ENCODE results near the gene ACTL8. TPM values are rescaled to one million over a fixed set of nuclear protein-coding genes. Genes with fewer than 3 reads are reported as not detected.

The ACTL8 gene
- total RNA-seq, 1 experiment from 2014 or later = 0.20 TPM

- DNase-seq (ENCODE audit: low spot score) = no peak
These were observed 89.2 kb downstream of the ACTL8 start for GRCh38 chr1:17844185-17844826.

DNA sequence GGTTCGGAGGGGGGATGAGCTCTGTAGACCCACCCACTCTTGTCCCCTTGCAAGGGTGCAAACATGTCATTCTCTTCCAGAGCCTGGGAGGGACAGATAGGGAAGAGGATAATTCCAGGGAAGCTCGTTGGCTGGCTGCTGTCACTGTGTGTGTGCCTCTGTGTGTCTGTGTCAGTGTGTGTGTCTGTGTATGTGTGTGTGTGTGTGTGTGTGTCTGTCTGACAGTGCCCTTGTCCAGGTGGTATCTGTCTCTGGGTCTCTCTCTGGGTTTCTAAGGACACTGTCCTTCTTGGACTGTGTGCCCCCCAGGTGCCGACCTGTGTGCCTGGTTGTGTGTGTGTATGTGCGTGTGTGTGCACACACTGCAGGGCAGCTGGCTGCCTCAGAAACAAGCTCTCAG, 90.5 kb downstream of the ACTL8 start:
- DNase-seq (ENCODE audit: low spot score) = no peak

GRCh38 chr1:17846341-17846740, 91.2 kb downstream of the ACTL8 start:
- DNase-seq (ENCODE audit: low spot score) = no peak

DNA sequence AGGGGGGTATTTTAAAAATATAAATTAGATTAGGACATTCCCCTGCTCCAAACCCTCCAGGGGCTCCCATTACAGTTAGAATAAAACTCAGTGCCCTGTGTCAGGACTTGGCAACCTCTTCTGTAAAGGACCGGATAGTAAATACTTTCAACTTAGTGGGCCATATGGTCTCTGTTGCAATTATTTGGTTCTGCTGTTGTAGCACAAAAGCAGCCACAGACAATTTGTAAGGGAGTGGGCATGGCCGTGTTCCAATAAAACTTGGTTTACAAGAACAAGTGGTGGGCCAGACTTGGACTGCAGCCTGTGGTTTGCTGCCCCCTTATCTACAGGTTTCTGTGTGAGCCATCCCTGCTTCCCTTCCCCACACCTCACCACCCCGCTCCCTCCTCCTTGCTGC, 92.0 kb downstream of the ACTL8 start:
- DNase-seq (ENCODE audit: low spot score) = no peak

GRCh38 chr1:17849216-17849615, 94.1 kb downstream of the ACTL8 start:
- DNase-seq (ENCODE audit: low spot score) = no peak

DNA sequence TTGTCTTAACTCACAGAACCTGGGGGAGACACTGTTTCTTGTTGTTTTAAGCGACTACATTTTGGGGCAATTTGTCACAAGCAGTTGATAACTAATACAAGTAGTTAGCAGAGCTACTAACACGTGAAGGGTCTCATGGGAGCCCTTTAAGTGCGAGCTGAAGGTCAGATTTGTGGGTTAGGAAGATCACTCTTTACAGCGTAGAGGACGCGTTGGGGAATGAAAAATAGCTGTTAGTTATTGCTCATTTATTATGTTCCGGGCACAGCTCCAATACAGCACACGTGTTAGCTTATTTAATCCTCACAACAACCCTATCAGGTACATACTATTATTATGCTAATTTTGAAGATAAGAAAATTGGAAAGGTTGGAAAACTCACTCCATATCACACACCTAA, 95.9 kb downstream of the ACTL8 start:
- no peak for DNase-seq (ENCODE audit: low spot score)

DNA sequence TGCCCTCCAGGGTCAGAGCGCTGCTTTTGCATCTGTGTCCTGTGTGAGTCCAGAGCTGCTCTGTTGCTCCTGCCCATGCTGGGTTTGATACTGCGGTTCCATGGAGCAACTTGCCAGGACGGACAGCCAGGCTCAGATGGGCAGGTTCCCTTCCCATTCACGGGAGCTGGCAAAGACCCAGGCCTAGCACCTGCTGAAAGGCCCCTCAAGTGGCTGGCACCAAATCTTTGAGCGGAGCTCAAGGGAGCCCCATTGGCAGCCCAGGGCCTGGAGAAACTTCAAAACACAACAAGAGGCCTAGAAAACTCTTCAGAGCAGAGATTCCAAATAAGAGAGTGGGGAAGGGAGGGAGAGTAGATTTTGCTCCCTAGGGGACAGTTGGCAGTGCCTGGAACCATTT, 97.2 kb downstream of the ACTL8 start:
- no peak for DNase-seq (ENCODE audit: low spot score)

DNA sequence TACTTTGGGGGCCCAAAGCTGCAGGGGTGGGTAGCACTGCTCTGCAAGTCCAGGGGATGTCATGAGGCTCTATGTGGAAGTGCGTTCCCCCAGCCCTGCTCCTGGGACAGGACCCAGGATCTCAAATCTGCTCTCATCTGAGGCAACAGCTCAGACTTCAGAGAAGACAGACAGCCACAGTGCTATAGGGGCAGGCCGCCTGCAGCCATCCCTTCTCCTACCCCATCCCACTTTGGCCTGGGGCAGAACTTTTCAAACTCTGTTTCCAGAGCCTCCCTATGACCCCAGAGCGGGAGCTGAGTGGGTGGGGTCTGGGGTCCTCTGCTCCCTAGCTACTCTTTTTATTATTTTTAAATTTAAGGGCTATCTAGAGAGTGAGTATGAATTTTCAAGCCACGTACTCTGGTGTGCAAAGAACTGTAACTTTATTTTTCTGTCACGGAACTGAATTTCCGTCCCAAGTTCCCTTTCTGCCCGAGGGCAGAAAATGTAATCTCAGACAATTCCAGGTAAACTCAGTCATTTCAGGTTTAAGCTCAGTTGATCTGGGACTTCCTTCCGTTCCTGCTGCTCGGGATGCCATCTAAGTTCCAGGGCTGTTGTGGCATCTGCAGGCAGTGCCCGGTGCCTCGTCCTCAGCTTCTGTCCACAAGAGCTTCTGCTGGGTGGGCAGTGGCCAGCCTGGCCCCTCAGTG, 98.3 kb downstream of the ACTL8 start:
- DNase-seq (ENCODE audit: low spot score) = no peak

DNA sequence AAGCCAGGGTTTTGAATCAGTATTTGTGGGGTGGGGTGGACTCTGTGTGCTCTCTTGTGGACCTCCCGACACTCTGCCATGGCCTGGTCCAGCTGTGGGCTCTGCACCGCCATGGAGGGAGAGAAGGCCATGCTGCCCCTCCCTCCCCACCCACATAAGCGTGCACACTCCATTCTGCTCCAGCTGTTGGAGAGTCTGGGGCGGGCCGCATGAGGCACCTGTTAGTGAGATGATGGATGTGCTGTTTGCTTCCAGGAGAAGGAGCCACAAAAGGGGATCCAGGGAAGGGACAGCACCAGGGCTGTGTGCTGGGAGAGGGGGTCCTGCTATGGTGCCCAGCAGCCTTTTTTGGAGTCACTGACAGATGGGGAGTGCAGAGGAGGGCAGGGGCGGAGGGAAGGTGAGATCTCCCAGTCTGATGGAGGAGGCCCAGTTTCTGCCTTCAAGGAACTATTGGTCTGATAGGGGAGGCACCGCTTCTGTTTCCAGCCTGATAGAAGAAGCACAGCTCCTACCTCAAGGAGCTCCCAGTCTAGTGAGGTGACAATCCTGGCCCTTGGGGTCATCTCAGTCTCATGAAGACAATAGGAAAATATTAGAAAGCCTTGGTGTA, 101.5 kb downstream of the ACTL8 start:
- DNase-seq (ENCODE audit: low spot score) = no peak

- no peak for DNase-seq (ENCODE audit: low spot score)
These were observed 102.0 kb downstream of the ACTL8 start for GRCh38 chr1:17857109-17857499.

DNA sequence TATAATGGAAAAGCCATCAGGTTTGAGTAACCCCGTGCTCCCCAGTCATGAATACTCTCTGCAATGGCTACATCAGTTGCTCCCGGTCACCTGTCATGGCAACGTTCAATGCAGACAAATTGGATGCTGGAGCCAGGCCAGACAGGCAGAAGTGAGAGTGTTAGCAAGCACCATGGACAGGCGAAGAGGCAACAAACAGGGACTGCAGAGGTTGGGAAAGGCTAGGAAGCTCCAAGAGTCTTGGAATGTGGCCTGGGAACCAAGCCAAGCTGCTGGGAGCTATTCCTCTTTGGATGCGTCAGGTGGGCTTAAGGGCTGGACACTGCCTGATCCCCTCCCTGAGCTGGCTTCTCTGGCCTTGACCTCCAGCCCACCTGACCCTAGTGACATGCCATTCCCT, 102.9 kb downstream of the ACTL8 start:
- no peak for DNase-seq (ENCODE audit: low spot score)

- DNase-seq (ENCODE audit: low spot score) = no peak
These were observed 105.7 kb downstream of the ACTL8 start for GRCh38 chr1:17860812-17861211.

- DNase-seq (ENCODE audit: low spot score) = no peak
These were observed 106.6 kb downstream of the ACTL8 start for GRCh38 chr1:17861685-17862084.

DNA sequence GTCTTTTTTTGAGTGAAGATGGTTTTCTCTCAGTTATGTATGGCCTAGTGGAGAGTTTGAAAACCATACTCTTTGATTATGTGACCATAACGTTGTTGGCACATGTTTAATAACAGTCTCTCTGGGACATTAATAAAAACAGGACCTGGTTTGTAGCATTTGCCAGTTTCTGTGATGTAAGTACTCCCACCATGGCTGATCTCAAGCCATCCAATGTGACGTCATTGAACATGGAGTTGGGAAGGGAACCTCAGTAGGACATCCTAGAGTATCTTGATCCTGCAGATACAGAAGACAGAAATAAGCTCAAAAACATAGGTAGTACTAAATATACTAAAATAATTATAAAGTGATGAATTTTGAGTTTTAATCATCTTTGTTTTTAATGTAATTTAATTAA, 107.0 kb downstream of the ACTL8 start:
- DNase-seq (ENCODE audit: low spot score) = no peak

DNA sequence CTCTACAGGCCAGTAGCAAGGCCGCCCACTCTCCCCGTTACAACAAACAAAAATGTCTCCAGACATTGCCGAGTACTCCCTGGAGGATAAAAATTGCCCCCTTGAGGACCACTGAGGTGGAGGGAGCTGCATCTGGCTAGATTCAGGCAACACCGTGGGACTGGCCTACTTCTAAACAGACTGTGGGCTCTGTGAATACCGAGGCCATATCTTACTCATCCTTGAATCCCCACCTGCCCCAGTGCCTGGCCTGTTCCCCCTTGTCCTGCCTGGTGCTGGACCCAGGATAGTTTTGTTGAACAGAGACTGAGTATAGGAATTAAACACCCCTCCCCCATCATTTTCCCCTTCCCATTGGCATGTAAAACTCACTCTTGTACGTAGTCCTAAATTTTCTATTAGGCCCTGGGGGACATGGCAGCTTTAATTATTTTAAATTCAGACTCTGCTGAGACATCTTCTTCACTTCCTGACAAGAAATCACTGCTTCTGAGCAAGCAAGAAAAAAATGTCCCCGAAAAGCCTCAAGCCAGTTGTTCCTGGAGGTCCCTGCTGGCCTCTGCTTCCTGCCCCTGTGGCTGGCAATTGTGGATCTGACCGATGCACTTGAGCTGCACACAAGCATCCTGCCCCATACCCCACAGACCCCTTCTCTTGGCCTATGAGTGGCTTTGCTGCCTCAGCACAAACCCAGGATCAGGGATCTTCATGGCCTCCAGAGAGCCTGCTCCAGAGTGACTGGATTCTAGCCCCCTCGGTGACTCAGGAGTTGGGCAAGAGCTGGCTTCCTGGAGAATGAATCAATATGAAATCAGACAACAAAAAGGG, 111.0 kb downstream of the ACTL8 start:
- DNase-seq (ENCODE audit: low spot score) = no peak

DNA sequence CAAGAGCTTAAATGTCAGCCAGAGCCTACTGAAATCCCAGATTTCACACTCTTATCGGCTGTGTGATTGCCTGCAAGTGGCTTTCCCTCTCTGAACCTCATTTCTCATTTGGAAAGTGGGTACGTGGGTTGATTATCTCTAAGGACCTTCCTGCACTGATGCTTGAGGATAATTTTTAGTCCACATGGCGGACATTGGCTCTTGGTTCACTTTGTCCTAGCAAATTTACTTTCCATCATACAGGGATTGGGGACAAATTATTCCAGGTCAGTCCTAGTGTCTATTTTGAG, 111.6 kb downstream of the ACTL8 start:
- DNase-seq (ENCODE audit: low spot score) = no peak

DNA sequence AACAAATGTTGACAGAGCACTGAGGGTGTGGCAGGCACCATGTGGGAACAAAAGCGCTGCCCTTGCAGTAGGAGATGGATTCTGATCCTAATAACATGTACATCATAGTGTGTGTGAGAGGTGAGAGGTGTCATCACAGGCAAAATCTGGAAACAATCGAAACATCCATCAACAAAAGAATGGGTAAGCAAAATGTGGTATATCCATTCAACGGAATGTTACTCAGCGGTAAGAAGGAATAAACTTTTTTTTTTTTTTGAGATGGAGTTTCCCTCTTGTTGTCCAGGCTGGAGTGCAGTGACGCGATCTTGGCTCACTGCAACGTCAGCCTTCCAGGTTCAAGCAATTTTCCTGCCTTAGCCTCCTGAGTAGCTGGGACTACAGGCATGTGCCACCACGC, 112.3 kb downstream of the ACTL8 start:
- no peak for DNase-seq (ENCODE audit: low spot score)

DNA sequence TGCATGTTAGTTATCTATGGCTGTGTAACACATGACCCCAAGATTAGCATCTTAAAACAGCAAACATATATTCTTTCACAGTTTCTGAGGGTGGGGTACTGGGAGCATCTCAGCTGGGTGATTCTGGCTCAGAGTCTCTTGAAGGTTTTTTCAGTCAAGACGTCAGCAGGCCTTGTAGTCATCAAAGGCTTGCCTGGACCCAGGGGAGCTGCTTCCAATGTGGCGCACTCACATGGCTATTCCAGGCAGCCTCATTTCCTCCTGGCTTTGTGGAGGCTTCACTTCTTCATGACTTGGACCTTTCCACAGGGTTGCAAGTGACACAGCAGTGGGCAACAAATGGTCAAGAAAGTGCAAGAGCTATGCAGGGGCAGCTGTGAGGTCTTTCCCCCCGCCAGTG, 114.7 kb downstream of the ACTL8 start:
- DNase-seq (ENCODE audit: low spot score) = no peak

GRCh38 chr1:17870679-17871078, 115.5 kb downstream of the ACTL8 start:
- DNase-seq (ENCODE audit: low spot score) = no peak

GRCh38 chr1:17873007-17873675, 118.0 kb downstream of the ACTL8 start:
- no peak for DNase-seq (ENCODE audit: low spot score)

- no peak for DNase-seq (ENCODE audit: low spot score)
These were observed 119.1 kb downstream of the ACTL8 start for GRCh38 chr1:17874231-17874630.

DNA sequence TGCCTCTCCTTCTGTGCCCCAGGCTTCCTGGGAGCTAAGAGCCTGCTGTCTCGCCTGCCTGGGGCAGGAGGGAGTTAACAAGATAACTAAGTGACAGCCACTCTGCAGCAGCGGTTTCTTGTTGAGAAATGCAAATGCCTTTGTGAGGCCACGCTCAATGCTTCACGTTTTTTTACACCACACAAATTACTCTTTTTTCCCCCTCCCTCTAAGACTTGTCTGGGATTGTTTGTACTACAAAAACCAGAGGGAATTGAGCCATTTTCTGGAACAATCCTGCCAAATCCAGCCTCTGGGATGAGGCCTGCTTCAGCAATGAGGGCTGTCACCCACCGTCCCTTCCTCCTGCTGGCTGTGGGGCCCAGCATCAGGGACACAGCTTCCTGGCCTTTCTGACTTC, 119.6 kb downstream of the ACTL8 start:
- no peak for DNase-seq (ENCODE audit: low spot score)
